HL-60 (cell line): ENCODE data around the gene TRIM29.

Experiments
- DNase-seq, 2 experiments: peaks; one replicate each; pipeline ENCODE4 v3.0.0-alpha.2; 2010 to 2020; ENCODE audit warnings: low read depth in 1 of 2, low spot score in 1 of 2
- H3K27ac ChIP-seq: fragments of 250-450 bp; sonication (Bioruptor Pico); replicated peaks from 2 replicates; pipeline ENCODE4 v1.5.1; 2020; ENCODE audit warnings: mild to moderate bottlenecking, moderate library complexity
- H3K27me3 ChIP-seq: fragments of 250-450 bp; sonication (Bioruptor Pico); 2 replicates; pipeline ENCODE4 v1.5.1; 2021; ENCODE audit warnings: mild to moderate bottlenecking, moderate library complexity; ENCODE audit not compliant: insufficient read depth, poor library complexity, severe bottlenecking
- H3K4me3 ChIP-seq: replicated peaks from 2 replicates; pipeline ENCODE4 v1.5.1; 2011; ENCODE audit warnings: mild to moderate bottlenecking, control low read depth, low read length; ENCODE audit not compliant: insufficient read depth
- CTCF ChIP-seq: IDR thresholded peaks from one replicate; pipeline ENCODE4 v1.5.1; 2011; ENCODE audit warnings: low read length, control low read depth, inconsistent platforms; ENCODE audit not compliant: insufficient read depth
- GABPA ChIP-seq: IDR thresholded peaks from 2 replicates; pipeline ENCODE4 v1.6.1; 2012; ENCODE audit warnings: low read depth
- POLR2AphosphoS5 ChIP-seq: IDR thresholded peaks from 2 replicates; pipeline ENCODE4 v1.6.1; 2012; ENCODE audit warnings: low read depth
- SPI1 ChIP-seq: IDR thresholded peaks from 2 replicates; pipeline ENCODE4 v1.6.1; 2012; ENCODE audit warnings: low read depth, mild to moderate bottlenecking, borderline replicate concordance
- TF ChIP-seq, protein P1 (sequence below): IDR thresholded peaks from 2 replicates; pipeline ENCODE4 v1.6.1; 2012; ENCODE audit warnings: low read depth; ENCODE audit not compliant: insufficient replicate concordance

TRIM29 gene

DNA sequence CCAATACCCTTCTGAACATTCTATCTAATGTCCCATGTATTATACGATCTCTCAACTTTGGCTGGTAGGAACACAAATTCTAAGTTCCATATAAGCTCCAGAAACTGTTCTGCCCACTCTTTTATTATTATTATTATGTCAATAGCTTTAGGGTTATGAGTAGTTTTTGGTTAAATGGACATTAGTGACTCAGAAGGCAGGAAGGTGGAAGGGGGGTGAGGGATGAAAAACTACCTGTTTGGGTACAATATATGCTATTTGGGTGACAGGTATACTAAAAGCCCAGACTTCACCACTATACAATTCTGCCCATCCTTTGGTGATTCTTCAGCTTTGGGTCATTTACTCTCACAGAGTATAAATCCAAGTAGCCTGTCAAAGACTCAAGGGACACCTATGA lies 22.5 kb upstream of the TRIM29 start:
- no peak for DNase-seq
- no peak overlapping the region for H3K4me3 ChIP-seq
- no peak overlapping the region for H3K27ac ChIP-seq
- H3K27me3 ChIP-seq: peaks cover 15% of the 10 kb centered on the region
- TF ChIP-seq, protein P1, sequence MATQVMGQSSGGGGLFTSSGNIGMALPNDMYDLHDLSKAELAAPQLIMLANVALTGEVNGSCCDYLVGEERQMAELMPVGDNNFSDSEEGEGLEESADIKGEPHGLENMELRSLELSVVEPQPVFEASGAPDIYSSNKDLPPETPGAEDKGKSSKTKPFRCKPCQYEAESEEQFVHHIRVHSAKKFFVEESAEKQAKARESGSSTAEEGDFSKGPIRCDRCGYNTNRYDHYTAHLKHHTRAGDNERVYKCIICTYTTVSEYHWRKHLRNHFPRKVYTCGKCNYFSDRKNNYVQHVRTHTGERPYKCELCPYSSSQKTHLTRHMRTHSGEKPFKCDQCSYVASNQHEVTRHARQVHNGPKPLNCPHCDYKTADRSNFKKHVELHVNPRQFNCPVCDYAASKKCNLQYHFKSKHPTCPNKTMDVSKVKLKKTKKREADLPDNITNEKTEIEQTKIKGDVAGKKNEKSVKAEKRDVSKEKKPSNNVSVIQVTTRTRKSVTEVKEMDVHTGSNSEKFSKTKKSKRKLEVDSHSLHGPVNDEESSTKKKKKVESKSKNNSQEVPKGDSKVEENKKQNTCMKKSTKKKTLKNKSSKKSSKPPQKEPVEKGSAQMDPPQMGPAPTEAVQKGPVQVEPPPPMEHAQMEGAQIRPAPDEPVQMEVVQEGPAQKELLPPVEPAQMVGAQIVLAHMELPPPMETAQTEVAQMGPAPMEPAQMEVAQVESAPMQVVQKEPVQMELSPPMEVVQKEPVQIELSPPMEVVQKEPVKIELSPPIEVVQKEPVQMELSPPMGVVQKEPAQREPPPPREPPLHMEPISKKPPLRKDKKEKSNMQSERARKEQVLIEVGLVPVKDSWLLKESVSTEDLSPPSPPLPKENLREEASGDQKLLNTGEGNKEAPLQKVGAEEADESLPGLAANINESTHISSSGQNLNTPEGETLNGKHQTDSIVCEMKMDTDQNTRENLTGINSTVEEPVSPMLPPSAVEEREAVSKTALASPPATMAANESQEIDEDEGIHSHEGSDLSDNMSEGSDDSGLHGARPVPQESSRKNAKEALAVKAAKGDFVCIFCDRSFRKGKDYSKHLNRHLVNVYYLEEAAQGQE: no peak
- TF ChIP-seq SPI1 (no peak), CTCF (no peak), POLR2AphosphoS5 (no peak), GABPA (no peak)

DNA sequence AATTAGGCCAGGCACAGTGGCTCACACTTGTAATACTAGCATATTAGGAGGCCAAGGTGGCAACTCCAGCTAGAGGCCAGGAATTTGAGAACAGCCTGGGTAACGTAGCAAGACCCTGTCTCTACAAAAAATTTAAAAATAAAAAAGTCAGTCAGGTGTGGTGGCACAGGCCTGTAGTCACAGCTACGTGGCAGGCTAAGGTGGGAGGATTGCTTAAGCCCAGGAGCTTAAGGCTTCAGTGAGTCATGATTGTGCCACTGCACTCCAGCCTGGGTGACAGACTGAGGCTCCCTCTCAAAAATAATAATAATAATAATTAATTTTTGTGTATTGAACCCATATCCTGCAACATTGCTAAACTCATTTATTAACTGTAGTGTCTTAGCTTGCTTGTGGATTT lies 15.3 kb upstream of the TRIM29 start:
- H3K27ac ChIP-seq: no peak overlapping the region
- H3K27me3 ChIP-seq: peaks cover 2% of the 10 kb centered on the region
- DNase-seq: no peak
- TF ChIP-seq GABPA: no peak
- TF ChIP-seq CTCF: no peak
- no peak for TF ChIP-seq POLR2AphosphoS5
- TF ChIP-seq, protein P1: no peak
- TF ChIP-seq SPI1: no peak
- H3K4me3 ChIP-seq: no peak overlapping the region

DNA sequence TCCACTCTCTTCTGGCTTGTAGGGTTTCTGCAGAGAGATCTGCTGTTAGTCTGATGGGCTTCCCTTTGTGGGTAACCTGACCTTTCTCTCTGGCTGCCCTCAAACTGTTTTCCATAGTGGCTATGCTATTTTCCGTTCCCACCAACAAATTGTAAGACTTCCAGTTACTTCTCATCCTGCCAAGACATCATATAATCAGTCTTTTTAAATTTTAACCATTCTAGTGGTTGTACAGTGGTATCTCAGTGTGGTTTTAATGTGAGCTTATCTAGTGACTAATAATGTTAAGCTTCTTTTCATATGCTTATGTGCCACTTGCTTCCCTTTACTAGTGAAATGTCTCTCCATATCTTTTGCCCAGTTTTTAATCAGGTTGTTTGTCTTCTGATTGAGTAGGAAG lies 13.6 kb upstream of the TRIM29 start:
- H3K4me3 ChIP-seq: no peak overlapping the region
- DNase-seq: no peak
- no peak overlapping the region for H3K27ac ChIP-seq
- peaks cover 2% of the 10 kb centered on the region for H3K27me3 ChIP-seq
- TF ChIP-seq POLR2AphosphoS5: no peak
- TF ChIP-seq SPI1: no peak
- TF ChIP-seq, protein P1: no peak
- TF ChIP-seq CTCF: no peak
